ELF-1 (cell line): ENCODE measurements around the gene METTL22.

Experiments
- DNase-seq: peaks from one replicate; pipeline ENCODE4 v3.0.0-alpha.2; 2016; ENCODE audit warnings: low read depth, low spot score

Gene METTL22

GRCh38 chr16:8631818-8632465 lies 10.4 kb downstream of the METTL22 start:
- no peak for DNase-seq

- DNase-seq: no peak
These were observed 11.2 kb downstream of the METTL22 start for GRCh38 chr16:8632675-8633182.

- DNase-seq: peak; percentile 72
These were observed 13.7 kb downstream of the METTL22 start for GRCh38 chr16:8634991-8635736.

GRCh38 chr16:8639694-8640093 lies 18.2 kb downstream of the METTL22 start:
- no peak for DNase-seq

- no peak for DNase-seq
These were observed 20.2 kb downstream of the METTL22 start for GRCh38 chr16:8641671-8642070.

GRCh38 chr16:8642146-8642545 lies 20.6 kb downstream of the METTL22 start:
- DNase-seq: no peak

GRCh38 chr16:8644211-8645140 lies 23.0 kb downstream of the METTL22 start:
- DNase-seq: no peak

GRCh38 chr16:8645141-8645521 lies 23.6 kb downstream of the METTL22 start:
- DNase-seq: no peak

GRCh38 chr16:8645831-8646230 lies 24.3 kb downstream of the METTL22 start:
- no peak for DNase-seq

- DNase-seq: no peak
These were observed 25.0 kb downstream of the METTL22 start for GRCh38 chr16:8646326-8647053.

GRCh38 chr16:8647721-8648318 lies 26.3 kb downstream of the METTL22 start:
- DNase-seq: no peak

GRCh38 chr16:8648877-8649276 lies 27.4 kb downstream of the METTL22 start:
- DNase-seq: no peak

GRCh38 chr16:8649829-8650554 lies 28.5 kb downstream of the METTL22 start:
- no peak for DNase-seq

- DNase-seq: peak; percentile 27
These were observed 30.5 kb downstream of the METTL22 start for GRCh38 chr16:8651958-8652357.

GRCh38 chr16:8655184-8655717 lies 33.8 kb downstream of the METTL22 start:
- peak; percentile 30 for DNase-seq

- peak; percentile 46 for DNase-seq
These were observed 34.9 kb downstream of the METTL22 start for GRCh38 chr16:8656376-8656775.

GRCh38 chr16:8660841-8661301 lies 39.4 kb downstream of the METTL22 start:
- DNase-seq: peak; percentile 88

- DNase-seq: no peak
These were observed 40.2 kb downstream of the METTL22 start for GRCh38 chr16:8661703-8662102.

- DNase-seq: no peak
These were observed 41.9 kb downstream of the METTL22 start for GRCh38 chr16:8663192-8664089.
